HS-27A (cell line): ENCODE measurements around the gene WDR43.

Source experiments
- DNase-seq: peaks from one replicate; pipeline ENCODE4 v3.0.0-alpha.2; 2012; ENCODE audit warnings: low read depth, missing footprints

WDR43 gene

DNA sequence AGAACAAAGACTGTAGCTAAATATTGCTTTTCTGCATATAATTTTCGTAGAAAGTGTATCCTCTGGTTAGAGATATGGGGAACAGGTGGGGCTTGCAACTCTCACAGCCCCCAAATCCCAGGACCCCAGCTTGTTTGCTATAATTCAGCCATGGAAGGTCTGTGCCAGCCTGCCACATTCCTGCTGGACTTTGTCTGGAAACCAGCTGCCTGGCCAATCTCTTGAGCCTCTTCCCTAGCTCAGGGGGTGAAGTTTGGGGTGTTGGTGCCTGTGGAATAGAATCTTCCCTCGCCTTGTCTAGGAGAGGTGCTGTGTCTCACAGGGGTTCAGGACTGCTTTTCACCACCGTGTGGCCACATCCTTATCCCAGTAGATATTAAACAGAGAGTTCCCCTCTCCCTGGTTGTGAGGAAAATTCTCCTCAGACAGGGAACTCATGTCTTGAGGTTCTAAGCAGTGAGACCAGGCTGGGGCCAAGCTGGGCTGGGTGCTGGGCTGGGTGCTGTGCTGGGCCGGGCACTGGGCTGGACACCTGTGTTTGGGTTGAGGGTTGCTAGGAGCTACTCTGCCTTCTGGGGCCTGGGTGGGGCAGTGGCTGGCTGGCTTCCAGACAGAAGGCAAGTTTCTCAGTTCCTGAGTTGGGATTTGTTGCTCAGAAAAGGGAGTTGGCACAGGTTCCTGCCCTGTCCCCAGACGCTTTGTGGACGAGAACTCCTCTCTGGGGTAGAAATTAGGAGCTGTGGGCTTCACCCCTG lies 98.9 kb downstream of the WDR43 start:
- DNase-seq, result no peak

DNA sequence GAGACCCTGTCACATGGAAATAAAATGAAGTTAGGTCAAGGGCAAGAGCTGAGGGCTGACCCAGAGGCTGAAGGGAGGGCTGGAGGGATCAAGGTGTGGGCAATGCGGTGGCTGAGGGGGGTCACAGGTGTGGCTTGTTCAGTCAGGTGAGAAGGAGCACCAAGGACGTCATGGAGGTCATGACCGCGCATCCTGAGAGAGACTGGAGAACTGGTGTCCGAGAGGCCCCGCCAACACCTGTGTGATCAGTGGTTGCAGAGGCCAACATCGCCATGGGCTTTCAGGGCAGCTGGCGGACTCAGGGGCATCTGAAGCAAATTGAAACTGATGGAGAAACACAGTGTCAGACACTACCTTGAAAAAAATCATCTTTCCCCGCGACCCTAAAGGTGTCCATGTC lies 99.6 kb downstream of the WDR43 start:
- no peak for DNase-seq

DNA sequence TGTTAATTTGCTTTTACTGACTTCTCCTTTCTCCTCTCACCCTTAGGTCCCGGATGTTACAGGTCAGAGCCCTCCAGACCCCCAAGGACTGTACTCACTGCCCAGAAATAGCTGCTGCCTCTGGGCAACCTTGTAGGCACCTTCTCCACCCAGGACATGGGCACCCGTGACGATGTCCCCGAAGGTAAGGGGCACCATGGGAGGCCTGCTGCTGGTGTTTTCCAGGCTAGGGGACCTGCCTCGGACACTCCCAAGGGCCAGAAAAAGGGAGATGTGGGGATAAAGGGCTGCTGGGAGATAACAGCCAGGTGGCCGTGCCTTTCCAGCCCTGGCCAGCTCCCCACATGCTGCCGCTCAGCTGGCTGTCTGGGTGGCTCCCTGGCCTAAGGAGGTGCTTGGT lies 100.2 kb downstream of the WDR43 start:
- no peak for DNase-seq

DNA sequence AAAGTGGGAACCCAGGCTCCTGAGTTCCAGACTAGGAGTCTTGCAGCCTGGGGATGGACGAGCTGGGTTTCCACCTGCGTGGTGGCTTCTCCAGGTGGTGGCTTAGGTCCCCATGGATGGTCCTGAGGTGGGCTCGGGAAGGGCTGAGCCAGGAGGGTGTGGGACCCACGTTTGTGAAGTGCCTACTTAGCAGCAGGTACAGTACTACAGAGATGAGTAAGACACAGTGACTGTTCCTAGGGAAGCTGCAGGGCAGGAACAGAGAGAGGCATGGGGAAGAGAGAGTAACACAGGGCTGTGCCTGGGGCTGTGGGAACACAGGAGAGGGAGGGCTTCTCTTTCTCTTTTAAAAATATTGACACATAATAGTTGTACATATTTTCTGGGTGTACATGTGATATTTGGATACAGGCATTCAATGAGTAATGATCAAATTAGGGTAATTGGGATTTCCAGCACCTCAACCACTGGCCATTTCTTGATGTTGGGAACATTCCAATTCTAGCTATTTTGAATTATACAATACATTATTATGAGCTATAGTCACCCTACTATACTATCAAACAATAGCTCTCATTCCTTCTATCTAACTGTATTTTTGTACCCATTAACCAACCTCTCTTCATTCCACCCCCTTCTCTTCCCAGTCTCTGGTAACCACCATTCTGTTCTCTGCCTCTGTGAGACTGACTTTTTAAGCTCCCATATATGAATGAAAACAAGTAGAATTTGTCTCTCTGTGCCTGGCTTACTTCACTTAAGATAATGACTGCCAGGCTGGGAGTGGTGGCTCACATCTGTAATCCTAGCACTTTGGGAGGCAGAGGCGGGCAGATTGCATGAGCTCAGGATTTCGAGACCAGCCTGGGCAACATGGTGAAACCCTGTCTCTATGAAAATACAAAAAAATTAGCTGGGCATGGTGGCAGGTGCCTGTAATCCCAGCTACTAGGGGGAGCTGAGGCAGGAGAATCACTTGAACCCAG lies 101.6 kb downstream of the WDR43 start:
- no peak for DNase-seq

- DNase-seq, result no peak
Measured at GRCh38 chr2:28997237-28997846, 102.9 kb downstream of the WDR43 start.
